Epithelial cell of prostate (primary cell): ENCODE results near the gene LHFPL2.
A peak's percentile ranks its signal among the peaks of the same experiment; 100 is the strongest.

Experiments used
- DNase-seq: peaks from one replicate; pipeline ENCODE4 v3.0.0-alpha.2; 2011; ENCODE audit warnings: low read depth, low spot score
- H3K27ac ChIP-seq: fragments of 450-650 bp; 2 replicates; pipeline ENCODE4 v1.5.1; 2017; ENCODE audit warnings: mild to moderate bottlenecking

The LHFPL2 gene

DNA sequence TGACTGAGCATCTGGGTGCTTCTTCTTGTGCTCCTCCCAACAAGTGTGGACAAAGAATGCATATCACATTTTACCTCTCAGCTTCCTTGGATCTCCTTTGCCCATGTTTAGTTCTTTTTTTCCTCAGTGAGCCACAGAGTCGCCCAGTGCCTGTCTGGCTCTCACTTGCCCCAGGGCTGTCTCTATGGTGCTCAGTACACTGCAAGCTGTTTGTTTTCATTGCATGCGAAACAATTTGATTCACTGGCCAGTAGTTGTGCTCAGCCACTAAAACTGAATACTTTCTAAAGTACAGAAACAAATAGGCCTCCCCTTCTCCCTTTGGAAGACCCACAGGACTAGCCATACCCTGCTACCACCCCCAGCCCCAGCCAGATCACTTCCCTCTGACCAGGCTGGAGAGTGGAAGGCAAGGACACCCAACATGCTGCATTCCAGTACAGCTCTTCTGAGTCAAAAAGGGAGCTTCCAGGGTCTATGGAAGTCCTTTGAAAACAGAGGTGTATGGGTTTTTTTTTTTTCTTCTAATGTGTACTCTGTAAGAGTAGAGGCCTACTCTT is 3.8 kb downstream of the LHFPL2 start:
- H3K27ac ChIP-seq: peak overlapping the region; percentile 7
- no peak for DNase-seq

DNA sequence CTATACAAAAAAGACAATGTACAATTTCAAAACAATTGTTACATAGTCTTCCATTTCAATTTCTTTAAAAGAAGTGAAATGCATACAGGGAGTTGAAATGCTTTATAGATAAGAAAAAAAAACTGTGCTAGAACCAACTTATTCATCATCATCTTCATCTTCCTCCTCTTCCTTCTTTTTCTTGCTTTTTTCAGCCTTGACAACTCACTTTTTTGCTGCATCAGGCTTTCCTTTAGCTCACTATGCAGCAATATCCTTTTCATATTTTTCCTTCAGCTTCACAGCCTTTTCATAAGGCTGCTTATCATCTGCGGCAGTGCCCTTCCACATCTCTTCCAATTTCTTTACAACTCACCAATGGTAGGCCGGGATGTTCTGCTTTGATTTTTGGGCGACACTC is 4.4 kb downstream of the LHFPL2 start:
- no peak for DNase-seq

DNA sequence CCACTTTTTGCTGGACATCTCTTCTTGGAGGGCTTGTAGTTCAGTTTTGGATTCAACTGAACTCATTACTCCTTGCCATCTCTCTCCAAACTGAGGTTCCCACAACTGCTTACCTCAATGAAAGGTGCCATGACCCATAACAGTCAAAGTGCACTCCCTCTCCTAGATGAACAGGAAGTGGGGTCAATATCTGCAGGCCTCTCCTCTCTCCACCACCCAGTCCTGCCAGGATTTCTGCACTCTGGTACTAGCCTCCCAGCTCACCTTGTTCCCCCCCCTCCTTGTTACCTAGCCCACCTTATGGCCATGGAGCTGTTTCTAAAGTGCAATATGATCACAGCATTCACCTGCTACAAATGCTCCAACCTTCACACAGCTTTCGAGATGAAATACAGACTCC is 5.9 kb downstream of the LHFPL2 start:
- H3K27ac ChIP-seq: no peak overlapping the region
- DNase-seq: no peak

More for the DNA sequence above, 4.4 kb downstream of the LHFPL2 start:
- H3K27ac ChIP-seq: no peak overlapping the region

DNA sequence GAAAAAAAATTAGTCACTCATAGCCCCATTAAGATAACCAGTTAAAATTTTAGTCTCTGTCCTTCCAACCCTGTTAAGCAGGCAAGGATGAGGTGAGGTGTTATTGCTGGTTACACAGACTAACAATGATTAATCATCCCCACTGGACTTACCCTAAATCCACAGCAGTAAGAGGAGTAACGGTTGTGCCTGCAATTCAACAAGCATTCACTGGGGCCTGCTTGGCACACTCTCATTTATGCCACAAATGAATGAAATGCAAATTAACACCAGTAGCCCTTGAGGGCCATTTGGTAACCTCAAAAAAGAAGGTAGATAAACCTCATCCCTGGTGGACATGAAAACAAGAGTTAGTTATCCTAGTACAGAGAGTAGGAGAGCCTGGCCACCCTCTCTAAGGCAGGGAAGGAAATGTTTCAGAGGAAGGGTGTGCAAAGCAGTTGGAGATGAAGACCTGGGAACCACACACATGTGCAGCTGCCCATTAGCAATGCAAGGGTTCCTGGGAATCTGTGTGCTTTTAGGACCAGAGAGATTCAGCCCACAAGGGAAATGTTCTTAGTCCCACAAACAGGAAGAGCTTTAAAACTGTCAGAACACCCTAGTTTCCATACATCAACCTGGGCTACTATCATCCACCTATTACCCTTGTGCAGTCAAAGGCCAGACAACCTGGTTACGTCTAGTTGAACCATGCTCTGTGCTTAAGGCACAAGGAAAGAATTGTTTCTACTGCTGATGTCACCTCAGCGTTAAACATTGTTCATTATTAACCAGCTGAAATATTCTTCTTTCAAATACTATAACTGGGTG is 7.7 kb downstream of the LHFPL2 start:
- DNase-seq: no peak
- peak overlapping the region; percentile 10 for H3K27ac ChIP-seq

DNA sequence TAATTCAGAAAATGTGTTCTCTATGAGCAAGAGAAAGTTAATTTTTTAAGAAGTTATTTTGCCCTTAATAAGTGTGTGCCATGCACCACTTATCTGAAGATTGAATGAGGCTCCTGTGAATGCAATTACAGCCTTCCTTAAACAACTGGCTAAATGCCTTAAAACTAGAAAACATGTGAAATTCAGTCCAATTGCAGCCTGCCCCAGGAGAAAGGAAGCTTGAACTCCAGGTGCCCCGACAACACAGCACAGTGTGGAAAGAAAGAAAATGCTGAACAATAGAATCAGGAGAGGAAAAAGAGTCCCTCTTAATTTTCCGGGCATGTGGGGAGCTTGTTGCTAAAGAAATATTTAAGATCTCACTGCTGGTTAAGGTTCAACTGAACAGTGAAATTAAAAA is 8.8 kb downstream of the LHFPL2 start:
- H3K27ac ChIP-seq: peak overlapping the region; percentile 69
- no peak for DNase-seq

DNA sequence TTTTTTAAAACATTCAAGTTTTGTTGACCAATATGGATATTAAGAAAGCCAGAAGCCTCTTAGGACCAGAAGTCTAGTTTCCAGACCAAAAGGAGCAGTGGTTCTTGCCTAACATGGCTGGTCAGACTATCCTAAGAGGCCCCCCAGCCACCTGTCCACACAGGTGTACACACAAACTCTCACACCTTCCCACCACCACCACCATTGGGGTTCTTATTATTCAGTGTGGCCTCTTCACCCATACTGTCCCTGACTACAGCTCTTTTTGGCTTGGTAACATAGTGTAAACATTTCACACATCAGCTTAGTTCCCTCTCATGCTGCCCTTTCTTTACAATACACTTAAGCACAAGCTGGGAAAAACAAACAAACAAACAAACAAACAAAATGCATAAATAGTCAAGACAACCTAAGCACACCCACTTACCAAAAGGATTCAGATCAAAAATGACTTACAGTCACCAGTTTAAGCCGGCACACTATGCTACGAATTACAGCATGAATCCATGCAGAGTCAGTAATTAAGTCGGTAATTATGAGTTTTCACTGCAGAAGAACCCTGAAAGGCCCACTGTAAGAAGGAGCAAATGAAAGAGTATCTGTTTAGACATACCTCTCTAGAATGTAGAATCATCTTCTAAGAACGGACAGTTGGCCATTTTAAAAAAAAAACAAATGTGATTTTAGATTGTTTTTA is 9.5 kb downstream of the LHFPL2 start:
- no peak for DNase-seq
- H3K27ac ChIP-seq: peak overlapping the region; percentile 69

DNA sequence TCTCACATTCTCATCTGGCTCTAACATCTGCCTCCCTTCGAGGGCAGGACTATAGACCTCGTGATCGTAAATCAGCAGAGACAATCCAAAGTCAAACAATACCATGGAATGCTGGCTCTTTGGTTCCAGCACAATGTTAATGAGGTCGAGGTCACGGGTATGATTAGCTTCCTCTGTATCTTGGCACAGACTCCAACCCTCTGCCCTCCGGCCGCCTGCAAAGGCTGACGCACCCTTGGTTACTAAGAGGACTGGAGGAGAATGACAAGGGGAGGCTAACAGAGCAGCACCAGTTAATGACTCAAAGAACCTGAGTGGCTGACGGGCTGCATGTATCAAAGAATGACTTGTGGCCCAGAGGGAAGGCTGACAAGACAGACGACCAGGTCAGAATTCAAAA is 10.1 kb downstream of the LHFPL2 start:
- DNase-seq: peak; percentile 86

DNA sequence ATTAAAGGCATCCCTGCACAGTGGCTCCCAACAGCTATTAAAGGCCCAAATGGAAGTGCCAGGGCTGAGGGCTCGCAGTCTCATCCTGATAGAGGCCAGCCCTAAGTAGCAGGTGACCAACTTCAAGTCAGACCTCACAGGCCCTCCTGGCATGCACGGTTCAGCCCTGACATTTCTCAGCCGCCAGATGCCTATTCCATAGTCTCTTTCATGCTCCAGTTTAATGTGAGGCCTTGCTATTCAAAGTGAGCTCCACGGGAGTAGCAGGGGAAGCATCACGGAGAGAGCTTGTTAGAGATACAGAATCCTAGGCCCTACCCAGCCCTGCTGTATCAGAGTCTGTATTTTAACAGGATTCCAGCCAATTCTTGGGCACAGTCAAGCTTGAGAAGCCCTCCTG is 11.1 kb downstream of the LHFPL2 start:
- DNase-seq: no peak
- peak overlapping the region; percentile 69 for H3K27ac ChIP-seq

More for the DNA sequence above, 10.1 kb downstream of the LHFPL2 start:
- H3K27ac ChIP-seq: peak overlapping the region; percentile 69

DNA sequence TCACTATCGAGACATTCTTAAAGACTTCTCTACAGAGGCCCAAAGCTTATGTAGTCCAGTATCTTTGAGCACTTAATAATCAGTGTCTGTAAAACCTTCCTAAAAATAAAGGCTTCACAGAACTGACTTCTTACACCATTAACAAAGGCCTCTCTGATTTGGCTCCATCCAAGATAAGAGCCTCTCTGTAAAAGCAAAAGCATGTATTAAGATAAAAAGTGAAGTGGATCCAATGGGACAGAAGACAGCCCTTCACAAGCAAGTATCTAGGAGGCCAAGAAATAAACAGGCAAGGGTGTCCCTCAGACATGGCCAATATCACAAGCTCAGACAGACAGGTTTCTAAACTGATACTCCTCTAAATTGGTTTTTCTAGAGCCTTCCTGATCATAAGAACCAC is 11.9 kb downstream of the LHFPL2 start:
- no peak for DNase-seq
- no peak overlapping the region for H3K27ac ChIP-seq

DNA sequence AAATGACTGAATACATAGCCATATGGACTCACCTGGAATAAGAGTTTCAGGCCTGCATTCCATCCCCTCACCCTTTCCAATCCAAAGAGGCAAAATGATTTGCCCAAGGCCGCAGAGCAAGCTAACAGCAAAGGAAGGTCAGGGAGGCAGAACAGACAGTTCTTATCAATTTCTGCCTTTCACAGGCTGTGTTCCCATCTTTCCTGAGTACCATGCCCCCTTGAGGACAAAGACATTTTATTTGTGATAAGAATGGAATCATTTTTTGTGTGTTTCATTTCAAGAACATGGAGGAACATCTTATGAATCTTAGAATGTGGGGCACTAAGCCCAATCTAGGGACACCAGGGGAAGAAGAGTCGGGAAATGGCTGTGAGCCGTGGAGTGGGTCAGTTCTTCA is 13.9 kb downstream of the LHFPL2 start:
- H3K27ac ChIP-seq: no peak overlapping the region
- no peak for DNase-seq

DNA sequence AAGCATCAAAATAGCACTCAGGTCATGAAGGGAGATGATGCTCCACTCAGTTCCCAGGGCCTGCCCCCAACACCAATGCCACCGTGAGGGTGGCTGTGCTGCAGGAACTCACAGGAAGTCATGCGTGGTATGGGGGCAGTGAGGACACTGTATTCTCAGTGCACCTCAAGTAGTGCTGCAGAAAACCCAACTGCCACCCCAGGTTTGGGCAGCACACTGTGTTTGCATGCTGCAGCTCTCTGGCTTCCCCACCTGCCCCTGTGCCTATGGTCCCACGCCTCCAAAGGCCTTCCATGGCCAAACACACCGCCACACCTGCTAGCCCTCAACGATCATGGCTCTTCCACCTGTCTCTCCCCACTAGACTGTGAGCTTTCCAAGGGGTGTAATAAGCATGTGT is 14.3 kb downstream of the LHFPL2 start:
- H3K27ac ChIP-seq: no peak overlapping the region

DNA sequence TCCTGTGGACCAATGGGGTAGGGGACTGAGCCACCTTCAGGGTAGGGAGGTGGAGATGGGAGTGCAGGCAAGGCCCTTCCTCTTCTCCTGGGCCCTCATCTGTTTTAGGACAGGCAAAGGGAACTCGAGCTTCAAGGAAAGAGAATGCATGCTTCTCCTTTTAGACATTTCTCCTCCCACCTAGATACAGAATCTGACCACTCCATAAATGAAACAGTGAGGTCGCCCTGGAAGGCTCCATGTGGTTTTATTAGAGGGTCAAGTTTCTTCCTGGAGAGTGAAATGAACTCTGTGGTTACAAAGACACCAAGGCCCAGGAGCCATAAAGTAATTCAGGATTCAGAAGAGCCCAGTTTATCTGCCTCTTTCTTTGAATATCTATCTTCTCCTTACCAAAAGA is 14.9 kb downstream of the LHFPL2 start:
- no peak for DNase-seq
- no peak overlapping the region for H3K27ac ChIP-seq

More for the DNA sequence above, 14.3 kb downstream of the LHFPL2 start:
- no peak for DNase-seq

DNA sequence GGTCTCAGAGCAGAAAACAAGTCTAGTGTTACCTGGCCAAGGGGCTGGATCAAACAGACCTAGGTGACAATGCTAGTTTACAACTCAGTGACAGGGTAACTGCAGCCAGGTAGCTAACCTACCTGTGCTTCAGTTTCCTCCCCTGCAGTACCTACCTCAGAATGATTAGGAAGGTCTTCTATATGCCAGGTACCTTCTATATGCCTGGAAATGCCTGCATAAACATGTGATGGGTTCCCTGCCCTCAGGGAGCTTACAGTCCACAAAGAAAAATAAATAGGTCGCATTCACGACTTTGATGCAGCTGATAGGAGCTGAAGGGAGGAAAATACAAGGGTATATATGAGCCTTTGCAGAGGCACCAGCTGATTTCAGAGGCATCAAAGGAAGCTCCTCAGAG is 16.1 kb downstream of the LHFPL2 start:
- H3K27ac ChIP-seq: no peak overlapping the region
- no peak for DNase-seq

DNA sequence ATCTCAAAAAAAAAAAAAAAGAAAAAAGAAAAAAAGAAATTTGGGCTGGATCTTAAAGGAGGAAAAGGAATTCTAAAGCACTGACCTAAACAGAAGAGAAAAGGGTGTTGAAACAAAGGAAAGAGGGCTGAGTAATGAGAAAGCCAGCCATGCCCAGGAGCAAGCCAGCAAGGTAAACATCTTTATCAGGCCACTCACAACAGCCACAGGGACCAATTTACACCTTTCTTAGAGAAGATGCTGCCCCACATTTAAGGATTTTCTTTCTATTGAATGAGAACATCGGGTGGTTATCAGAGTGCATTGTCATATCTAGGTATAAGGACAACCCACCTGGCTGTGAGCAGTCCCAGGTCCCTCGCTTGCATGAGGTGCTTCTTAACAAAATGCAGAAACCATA is 16.6 kb downstream of the LHFPL2 start:
- H3K27ac ChIP-seq: peak overlapping the region; percentile 7
- no peak for DNase-seq

DNA sequence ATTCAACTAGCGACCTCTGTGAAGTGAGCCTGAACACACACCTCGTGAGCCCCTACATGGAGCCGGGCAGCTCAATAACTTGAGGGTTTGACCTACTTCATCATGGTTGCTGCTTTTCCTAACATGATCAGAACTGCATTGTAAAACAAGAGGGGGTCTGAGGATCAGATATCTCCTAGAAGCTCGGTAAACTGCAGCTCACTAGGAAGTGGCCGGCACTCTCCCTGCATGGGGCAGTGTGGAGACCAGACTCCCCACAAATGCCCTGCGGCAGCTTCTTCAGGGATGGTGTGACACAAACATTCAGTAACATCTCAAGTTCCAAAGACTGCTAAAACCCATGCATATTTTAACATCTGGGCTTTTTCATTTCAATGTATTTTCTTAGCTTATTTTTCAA is 18.5 kb downstream of the LHFPL2 start:
- H3K27ac ChIP-seq: no peak overlapping the region
- DNase-seq: no peak

DNA sequence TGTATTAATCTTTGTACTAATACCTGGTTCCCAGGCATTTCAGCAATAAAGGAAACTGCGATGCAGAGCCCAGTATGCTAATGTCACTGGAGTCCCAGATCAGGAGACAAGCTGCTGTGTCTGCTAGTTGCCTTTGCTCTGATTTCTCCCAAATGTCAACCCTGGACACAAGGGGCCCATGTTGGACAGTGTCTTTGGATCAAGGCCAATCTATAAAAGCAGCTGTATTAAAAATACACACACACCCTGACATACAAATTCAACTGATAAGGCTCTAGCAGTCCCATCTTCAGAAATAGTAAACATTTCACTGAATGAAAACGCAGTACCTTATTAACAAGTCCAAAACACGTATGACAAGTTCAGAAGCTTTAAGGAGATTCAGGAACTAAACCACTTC is 18.9 kb downstream of the LHFPL2 start:
- H3K27ac ChIP-seq: no peak overlapping the region
- DNase-seq: no peak

DNA sequence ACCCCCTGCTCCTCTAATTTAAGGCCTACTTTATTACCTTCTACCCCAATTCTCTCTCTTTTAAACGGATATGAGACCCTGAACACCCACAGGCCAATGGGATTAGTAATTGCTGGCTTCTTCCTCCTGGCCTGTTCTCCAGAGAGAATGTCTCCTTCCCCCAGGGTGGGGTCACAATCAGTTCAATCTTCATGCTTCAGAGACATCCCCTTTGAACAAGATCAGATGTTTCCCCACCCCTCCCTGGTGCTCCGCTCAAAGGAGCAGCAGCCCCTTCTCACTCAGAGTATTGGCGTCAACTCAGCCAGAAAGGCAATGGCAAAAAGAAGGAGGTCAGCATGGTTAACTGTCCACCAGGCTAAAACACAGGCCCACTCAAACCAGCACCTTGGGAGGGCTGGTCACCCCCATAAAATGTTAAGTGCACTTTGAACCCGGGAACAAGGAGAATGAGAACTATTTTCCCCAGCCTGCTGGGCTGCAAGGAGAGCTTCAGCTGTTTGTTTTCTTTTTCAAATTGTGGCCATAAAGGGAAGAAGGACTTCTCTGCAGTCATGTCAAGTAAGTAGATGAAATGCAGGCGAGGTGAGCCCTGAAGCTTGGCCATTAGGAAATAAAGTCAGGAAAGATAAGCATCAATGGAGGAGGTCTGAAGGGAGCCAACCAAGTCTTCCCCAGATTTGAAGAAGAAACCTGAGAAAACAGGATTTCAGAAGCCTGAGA is 20.1 kb downstream of the LHFPL2 start:
- DNase-seq: no peak
- no peak overlapping the region for H3K27ac ChIP-seq

DNA sequence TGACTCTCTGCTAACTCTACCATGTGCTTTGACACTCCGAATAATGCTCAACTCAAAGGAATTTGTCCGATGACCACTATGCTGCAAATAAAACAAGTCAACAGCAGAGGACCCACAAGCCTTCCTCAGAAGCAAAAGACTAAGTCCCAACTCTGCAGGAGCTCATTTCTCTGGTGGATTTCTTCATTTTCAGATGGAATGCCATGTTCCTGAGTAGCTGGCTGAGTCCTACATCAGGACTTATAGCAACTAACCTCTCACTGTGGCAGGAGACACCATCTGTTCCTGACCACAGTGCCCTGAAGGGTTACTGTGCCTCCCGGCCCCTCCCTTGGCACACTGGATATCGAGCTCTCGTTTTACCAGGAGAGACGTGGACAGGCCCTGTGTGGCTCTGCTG is 20.8 kb downstream of the LHFPL2 start:
- H3K27ac ChIP-seq: no peak overlapping the region
- DNase-seq: no peak

DNA sequence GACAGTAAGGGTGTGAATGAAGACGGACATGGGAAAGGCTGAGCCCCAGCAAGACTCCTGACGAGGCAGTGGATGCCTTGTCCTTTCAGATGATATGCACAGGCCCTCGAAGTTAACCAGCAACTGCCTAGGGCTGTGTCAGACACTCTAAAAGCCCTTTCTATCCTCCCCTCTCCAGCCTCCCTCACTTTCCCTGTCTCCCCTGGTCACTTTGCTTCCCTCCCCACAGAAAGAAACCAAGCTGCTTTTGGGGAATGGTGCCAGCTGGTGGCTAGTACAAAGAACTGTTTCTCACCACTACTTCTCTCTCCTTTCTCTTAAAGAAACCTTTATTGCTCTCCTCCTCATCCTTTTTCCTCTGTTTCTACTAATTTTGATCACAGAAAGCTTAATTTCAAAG is 21.4 kb downstream of the LHFPL2 start:
- no peak overlapping the region for H3K27ac ChIP-seq
- no peak for DNase-seq

DNA sequence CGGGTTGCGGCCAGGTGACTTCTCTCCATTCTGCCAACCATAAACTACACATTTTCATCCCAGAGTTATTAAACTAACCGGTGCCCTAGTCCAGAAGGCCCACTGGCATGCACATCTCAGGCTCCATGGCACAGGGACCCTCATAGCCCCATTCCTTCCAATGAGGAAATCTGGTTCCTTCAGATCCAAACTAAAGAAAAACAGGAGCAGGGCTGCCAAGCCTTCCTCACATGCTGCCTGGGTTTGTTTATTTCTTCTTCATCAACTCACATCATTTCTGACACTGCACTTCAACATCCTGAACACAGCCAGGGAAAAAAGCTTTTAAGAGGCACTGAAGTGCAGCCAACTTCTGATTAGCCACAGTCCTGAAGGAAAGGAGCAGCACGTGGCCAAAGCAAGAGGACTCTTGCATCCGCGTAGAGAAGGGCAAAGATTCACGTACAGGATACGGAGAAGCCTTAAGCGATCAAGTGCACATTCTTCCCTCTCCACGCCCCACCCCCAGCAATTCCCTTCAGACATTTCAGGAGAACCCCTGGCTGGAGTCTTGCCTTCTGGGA is 22.5 kb downstream of the LHFPL2 start:
- no peak overlapping the region for H3K27ac ChIP-seq
- no peak for DNase-seq

DNA sequence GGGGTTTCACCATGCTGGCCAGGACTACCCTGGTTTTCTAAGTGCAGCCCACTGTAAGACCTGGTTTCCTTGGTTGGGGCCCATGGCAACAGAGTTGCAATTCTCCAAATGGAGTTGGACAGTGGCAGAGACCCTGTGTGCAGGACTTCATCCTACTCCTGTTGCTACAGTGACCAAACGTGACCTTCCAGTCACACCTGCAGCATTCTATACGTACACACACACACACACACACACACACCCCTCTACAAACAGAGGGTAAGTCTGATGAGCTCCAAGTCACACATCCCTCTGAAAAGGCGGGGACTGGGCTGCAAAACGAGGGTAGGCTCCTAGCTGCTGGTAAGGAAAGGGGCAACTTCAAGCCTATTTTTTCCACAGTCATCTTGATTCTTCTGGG is 23.6 kb downstream of the LHFPL2 start:
- no peak overlapping the region for H3K27ac ChIP-seq
- no peak for DNase-seq
